ENCODE data around the gene PHACTR4.
A peak's percentile ranks its signal among the peaks of the same experiment; 100 is the strongest.
"Not testable (repeated sequence)": the region's sequence is repeated elsewhere in the genome, so short reads cannot be mapped to it uniquely, and the experiment has no call there.

Gene PHACTR4

GRCh38 chr1:28371010-28371377 is 1.5 kb downstream of the PHACTR4 start:
- no peak for DNase-seq (ENCODE audit: low read depth)
- H3K4me3 ChIP-seq (ENCODE audit: low read length), result no peak overlapping the region
- TF ChIP-seq, protein P1, sequence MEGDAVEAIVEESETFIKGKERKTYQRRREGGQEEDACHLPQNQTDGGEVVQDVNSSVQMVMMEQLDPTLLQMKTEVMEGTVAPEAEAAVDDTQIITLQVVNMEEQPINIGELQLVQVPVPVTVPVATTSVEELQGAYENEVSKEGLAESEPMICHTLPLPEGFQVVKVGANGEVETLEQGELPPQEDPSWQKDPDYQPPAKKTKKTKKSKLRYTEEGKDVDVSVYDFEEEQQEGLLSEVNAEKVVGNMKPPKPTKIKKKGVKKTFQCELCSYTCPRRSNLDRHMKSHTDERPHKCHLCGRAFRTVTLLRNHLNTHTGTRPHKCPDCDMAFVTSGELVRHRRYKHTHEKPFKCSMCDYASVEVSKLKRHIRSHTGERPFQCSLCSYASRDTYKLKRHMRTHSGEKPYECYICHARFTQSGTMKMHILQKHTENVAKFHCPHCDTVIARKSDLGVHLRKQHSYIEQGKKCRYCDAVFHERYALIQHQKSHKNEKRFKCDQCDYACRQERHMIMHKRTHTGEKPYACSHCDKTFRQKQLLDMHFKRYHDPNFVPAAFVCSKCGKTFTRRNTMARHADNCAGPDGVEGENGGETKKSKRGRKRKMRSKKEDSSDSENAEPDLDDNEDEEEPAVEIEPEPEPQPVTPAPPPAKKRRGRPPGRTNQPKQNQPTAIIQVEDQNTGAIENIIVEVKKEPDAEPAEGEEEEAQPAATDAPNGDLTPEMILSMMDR (IDR thresholded peaks at IDR 0.05; ENCODE audit: insufficient read depth, low read depth, low read length, missing control alignments), result no peak

- H3K4me3 ChIP-seq (ENCODE audit: low read length), result not testable (repeated sequence)
- peak; percentile 49 for DNase-seq (ENCODE audit: low read depth)
These were observed 3.9 kb downstream of the PHACTR4 start for GRCh38 chr1:28373450-28373849.

DNA sequence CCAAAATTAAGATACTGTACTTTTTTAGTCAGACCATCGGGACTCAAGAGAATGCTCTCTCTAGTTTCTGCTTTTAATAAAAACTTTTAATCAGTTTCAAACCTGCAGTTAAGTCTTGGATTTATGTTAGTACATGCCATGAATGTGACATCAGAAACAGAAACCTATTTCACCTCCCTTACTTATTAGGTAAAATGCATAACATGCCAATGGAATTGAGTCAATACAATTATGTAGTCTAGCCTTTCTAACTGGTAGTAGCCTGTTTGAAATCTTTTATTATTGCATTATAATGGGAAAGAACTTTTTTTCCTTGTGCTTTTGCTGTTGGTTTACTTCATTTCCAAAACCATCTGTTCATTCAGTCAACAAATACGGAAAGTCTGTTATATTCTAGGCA is 4.8 kb downstream of the PHACTR4 start:
- TF ChIP-seq, protein P1 (IDR thresholded peaks at IDR 0.05; ENCODE audit: insufficient read depth, low read depth, low read length, missing control alignments), result no peak
- peak; percentile 87 for DNase-seq (ENCODE audit: low read depth)
- no peak overlapping the region for H3K4me3 ChIP-seq (ENCODE audit: low read length)

DNA sequence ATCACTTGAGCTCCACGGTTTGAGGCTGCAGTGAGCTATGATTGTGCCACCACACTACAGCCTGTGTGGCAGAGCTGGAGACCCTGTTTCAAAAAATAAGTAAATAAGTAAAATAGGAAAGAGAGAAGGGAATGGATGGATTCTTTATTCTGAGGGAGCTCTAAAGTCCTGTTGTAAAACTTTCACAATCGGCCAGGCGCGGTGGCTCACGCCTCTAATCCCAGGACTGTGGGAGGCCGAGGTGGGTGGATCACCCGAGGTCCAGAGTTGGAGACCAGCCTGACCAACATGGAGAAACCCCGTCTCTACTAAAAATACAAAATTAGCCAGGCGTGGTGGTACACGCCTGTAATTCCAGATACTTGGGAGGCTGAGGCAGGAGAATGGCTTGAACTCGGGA is 6.1 kb downstream of the PHACTR4 start:
- DNase-seq (ENCODE audit: low read depth); H3K4me3 ChIP-seq (ENCODE audit: low read length): not testable (repeated sequence)

DNA sequence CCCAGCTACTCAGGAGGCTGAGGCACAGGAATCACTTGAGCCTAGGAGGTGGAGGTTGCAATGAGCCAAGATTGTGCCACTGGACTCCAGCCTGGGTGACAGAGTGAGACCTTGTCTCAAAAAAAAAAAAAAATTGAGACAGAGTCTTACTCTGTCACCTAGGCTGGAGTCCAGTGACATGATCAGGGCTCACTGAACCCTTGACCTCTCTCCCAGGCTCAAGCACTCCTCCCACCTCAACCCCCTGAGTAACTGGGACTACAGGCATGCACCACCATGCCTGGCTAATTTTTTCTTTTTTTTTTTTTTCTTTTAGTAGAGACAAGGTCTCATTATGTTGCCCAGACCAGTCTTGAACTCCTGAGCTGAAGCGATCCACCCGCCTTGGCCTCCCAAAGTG is 6.7 kb downstream of the PHACTR4 start:
- not testable (repeated sequence) for H3K4me3 ChIP-seq (ENCODE audit: low read length); DNase-seq (ENCODE audit: low read depth)

DNA sequence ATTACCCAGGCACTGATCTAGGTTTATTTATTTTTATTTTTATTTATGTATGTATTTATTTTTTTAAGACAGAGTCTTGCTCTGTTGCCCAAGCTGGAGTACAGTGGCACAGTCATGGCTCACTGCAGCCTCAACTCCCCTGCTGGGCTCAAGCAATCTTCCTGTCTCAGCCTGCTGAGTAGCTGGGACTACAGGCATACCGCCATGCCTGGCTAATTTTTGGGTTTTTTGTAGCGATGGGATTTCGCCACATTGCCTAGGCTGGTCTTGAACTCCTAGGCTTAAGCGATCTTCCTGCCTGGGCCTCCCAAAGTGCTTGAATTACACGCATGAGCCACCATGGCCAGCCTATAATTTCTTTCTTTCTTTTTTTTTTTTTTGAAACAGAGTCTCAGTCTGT is 9.4 kb downstream of the PHACTR4 start:
- DNase-seq (ENCODE audit: low read depth), result no peak
- no peak overlapping the region for H3K4me3 ChIP-seq (ENCODE audit: low read length)
- TF ChIP-seq, protein P1 (IDR thresholded peaks at IDR 0.05; ENCODE audit: insufficient read depth, low read depth, low read length, missing control alignments), result no peak

- TF ChIP-seq, protein P1 (IDR thresholded peaks at IDR 0.05; ENCODE audit: insufficient read depth, low read depth, low read length, missing control alignments), result no peak
- no peak for DNase-seq (ENCODE audit: low read depth)
- H3K4me3 ChIP-seq (ENCODE audit: low read length), result no peak overlapping the region
These were observed 10.9 kb downstream of the PHACTR4 start for GRCh38 chr1:28380394-28380793.

DNA sequence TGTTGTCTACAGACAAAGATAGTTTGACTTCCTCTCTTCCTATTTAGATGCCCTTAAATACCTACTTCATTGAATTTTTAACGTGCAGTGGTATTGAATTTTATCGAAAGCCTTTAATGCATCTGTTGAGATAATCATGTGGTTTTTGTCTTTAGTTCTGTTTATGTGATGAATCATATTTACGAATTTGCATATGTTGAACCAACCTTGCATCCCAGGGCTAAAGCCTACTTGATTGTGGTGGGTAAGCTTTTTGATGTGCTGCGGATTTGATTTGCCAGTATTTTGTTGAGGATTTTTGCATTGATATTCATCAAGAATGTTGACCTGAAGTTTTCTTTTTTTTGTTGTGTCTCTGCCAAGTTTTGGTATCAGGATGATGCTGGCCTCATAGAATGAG is 14.2 kb downstream of the PHACTR4 start:
- H3K4me3 ChIP-seq (ENCODE audit: low read length); DNase-seq (ENCODE audit: low read depth): not testable (repeated sequence)

- no peak overlapping the region for H3K4me3 ChIP-seq (ENCODE audit: low read length)
- DNase-seq (ENCODE audit: low read depth), result peak; percentile 89
- TF ChIP-seq, protein P1 (IDR thresholded peaks at IDR 0.05; ENCODE audit: insufficient read depth, low read depth, low read length, missing control alignments), result no peak
These were observed 22.6 kb downstream of the PHACTR4 start for GRCh38 chr1:28392027-28392652.

Data from epithelial cell of esophagus (primary cell).